NCI-H146 treated with DMSO at 0.1 percent for 48 hours (cell line): Measurements from ENCODE around the gene CIB2.

Experiments
- DNase-seq: peaks from one replicate; lab custom pipeline; 2025; ENCODE audit not compliant: unreplicated experiment; lab: John Stamatoyannopoulos, UW

The CIB2 gene

GRCh38 chr15:78109156-78109555 lies 22.1 kb downstream of the CIB2 start:
- no peak for DNase-seq

DNA sequence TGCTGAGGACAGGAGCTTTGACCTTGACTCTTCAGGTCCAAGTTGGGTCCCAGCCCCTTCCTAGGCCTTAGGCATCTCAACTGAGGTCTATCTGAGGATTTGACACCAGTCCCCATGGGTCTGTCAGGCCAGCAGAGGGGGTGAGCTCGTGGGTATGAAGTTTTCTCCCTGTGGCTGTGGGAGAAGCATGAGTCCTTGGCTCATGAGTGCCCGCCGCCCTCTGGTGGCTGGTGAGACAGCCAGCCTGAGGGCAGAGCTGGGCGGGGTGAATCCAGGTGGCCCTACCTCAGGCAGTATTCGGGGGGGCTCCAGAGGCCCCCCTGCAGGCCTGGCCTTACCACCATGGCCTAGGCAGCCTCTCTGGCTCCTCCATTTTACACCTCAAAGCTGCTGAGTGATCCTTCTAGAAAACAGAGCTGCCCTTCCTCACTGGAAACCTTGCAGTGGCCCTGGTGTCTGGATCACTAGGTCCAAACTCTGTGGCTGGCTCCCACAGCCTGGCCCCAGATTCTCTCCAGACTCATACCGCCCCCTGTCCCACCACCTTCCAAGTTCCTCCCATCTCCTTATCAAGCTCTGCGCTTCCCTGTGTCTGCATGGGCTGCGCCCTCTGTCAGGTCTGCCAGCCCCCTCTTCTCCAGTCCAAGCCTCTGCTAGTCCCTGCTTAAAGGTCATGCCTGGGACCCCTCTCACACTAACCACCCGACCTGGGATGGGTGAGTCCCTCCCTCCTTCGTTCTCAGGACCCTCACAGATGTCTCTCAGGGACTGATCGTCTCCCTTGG lies 22.8 kb downstream of the CIB2 start:
- peak; percentile 11 for DNase-seq

GRCh38 chr15:78107471-78107870 lies 23.8 kb downstream of the CIB2 start:
- DNase-seq, result no peak

DNA sequence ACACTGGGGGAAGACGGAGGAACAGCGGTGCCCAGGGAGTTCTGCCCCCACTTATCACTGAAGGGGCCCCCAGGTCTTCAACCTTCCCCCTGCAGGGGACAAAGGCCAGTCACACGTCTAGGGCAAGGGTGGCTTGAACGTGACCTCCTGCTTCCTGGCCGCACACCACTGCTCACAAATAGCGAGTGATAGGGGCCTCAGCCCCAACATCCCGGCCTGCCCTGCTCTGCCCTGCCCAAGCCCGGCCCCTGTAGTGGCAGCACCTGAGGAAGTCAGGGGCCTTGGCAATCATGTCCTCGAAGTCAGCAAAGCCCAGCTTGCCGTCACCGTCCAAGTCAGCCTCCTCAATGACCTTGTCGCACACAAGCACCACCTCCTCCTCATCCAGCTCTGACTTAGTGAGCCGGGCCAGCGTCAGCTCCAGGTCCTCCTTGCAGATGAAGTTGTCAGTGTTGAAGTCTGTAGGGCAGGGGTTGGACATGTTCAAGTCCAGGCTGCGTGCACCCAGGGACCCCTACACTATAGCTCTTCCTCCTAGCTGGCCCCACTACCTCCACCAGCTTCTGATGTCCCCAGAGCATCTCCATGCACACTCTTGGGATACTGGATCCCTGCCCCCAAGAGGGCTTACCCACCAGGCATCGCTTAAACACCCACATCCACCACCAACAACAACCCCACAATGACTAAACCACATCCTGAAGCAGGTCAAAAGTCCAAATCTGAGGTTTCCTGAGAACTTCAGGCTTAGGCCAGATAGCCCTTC lies 25.6 kb downstream of the CIB2 start:
- DNase-seq, result no peak

DNA sequence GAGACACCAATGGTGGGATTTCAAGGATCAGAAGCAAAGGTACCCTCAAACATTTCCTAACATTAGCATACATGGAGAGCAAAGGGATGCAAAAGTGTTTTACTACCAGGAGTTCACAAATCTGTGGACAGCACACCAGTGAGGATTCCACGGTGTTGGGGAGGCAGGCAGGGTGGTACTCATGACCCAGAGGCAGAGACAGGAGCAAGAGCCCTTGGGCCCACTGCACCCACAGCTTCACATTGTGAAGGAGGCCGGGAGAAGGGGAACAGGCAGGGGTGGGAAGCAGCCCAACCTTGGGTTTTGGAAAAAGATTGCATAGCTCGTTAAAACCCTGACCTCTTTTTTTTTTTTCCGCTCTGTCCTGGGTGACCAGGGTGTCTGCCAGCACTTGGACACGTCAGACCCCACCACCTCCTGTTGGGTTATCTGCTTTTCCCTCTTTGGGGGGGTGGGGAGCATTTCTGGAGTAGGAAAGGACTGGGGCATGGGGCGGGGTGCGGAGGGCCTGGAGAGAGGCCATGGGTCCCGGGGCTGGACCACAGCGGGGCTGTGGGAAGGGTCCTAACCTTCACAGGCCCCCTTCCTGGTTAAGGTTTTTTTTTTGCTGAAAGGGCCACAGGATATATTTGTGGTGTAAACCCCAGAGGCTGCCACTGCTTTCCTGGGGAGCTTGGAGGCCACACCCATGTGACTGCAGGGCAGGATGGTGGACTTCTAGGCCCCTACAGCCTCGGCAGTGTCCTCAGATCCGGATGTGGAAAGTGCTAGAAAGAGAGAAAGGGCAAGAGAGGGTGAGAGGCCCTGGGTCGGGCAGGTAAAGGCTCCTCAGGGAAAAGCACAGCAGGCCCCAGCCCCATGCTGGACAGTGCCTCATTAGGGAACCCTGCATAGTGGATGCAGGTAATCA lies 26.4 kb downstream of the CIB2 start:
- DNase-seq, result no peak

DNA sequence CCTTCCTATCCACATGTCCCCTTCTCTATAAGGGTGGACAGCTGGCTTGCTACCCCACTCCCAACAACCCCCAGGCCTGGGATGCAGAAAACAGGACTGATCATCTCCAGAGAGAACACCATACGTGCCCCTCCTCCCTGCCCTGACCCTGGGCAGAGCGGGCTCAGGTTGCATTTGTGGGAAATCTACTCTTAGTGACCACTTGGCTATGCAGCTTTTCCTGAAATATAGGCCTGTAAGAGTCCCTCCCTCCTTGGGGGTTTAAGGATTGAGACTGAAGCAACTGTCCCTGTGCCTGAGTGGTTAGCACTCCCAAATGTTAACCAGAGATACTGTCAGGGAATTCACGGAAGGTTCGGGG lies 27.1 kb downstream of the CIB2 start:
- DNase-seq, result no peak

DNA sequence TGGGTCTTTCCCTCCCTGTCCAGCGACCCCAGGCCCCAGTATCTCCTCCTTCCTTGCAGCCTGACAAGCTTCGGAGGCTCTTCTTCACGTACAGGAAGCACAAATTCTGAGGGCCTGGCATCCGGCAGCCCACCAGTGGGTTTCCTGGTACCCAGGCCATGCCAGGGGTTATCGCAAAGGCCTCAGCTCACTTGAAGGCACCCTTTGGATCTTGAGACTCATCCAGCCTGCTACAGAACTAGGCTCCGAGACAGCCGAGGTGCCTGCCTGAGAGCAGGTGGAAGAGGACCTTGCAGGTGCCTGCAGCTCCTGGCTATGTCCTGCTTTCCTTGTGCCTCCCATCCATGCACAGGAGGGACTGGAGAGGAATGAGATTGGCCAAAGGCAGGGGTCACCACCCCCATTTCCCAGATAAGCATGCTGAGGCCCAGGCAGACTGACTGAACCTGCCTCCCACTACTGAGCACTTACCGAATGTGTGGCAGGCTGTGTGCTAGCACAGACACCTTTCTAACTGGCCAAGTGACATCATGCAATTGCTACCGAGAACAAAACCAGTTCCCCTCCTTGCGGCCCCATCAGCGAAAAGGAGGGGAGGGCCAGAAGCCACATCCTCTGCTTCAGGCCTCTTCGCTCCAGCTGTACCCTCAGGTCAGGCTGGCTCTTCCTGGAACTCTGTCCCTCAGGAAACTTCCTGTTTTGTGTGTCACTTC lies 27.7 kb downstream of the CIB2 start:
- no peak for DNase-seq

- no peak for DNase-seq
Measured at GRCh38 chr15:78102741-78103140, 28.5 kb downstream of the CIB2 start.

DNA sequence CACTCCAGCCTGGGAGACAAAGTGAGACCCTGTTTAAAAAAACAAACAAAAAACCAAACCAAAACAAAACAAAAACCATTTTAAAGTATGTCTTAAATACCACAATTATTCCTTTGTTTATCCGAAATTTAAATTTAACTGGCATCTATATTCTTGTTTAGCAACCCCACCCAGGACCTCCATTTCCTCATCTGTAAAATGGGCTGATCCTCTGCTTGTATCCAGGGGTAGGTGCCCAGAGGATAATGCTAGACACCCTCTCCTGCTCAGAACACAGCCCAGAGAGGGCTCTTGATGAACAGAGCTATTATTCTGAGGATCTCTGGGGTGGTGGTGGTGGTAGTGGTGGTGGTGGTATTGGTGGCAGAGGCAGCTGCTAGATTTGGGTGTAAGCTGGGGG lies 29.0 kb downstream of the CIB2 start:
- no peak for DNase-seq

- DNase-seq, result no peak
Measured at GRCh38 chr15:78101423-78102105, 29.7 kb downstream of the CIB2 start.

GRCh38 chr15:78100886-78101285 lies 30.4 kb downstream of the CIB2 start:
- DNase-seq, result no peak

- no peak for DNase-seq
Measured at GRCh38 chr15:78098131-78098755, 33.0 kb downstream of the CIB2 start.

DNA sequence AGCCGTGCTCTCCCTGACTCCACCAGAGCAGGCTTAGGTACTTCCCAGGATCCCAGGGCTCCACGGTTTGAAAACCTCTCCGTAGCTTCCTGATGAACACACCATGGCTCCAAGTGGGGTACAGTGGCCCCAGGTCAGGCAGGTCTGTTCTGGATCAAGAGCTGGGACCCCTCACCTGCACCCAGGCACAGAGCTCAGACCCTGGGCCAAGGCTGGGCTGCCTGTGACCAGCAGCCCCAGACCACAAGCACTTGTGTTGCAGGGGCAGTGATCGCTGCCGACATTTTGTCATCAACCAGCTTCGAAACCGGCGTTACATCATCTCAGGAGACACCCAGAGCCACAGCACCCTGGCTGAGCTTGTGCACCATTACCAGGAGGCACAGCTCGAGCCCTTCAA lies 33.6 kb downstream of the CIB2 start:
- DNase-seq, result no peak

GRCh38 chr15:78093242-78094020 lies 37.8 kb downstream of the CIB2 start:
- DNase-seq, result no peak

DNA sequence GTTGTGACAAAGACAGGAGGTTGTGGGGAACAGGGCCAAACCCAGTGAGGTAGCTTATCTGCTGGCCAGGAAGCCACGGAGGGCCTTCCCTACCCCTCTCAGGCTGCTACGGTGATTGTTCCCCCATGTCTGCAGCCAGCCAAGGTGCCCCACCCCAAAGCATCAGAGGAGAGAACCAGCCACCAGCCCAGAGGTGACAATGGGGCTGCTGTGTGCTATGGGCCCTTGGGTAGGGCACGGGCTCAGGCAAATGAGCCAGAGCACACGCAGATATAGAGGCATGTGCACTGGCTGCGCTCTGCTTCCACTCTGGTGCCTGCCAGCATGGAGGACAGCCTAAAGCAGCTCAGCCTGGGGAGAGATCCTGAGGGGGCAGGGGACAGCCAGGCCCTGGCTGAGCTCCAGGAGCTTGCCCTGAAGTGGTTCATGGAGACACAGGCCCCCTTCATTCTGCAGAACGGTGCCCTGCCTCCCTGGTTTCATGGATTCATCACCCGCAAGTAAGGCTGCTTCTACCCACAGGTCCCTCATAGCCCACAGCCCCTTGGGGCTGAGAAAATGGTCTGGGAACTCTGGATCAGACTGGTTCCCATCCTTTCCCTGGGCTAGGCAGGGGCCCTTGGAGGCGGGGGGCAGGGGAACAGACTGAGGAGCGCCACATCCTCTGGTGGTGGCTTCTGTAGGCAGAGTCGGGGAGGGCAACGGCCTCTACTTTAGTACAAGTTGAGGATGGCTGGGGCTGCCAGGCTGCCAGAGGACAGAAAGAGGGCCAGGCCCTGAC lies 38.8 kb downstream of the CIB2 start, which contains the start of gene SH2D7:
Gene SH2D7 (plus strand): TSS at position 301 of the 781 bp plus-strand sequence. CDS start 24 bp downstream, at position 325.
- no peak for DNase-seq

DNA sequence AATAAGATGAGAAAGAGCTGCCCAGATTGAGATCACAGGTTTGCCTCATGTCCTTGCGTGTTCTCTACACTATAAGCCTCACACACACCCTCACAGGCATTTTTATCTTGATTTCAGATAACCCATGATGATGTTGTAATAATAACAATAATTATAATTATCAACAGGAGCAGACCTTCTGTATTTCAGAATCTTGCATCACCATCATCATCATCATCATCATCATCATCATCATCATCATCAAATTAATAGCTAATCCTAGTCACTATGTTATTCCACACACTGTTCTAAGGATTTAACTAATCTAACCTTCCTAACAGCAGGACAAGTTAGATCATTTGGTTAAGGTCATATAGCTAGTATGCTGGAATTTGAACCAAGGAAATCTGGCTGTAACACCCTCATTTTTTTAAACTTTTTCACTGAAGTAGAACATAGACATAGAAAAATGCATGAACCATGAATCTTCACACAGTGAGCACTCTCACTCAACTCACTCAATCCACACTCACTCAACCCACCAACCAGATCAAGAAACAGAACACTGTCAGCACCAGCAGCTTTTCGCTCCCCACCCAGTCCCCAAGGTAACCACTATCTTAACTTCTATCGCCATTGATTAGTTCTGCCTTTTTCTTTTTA lies 40.7 kb downstream of the CIB2 start:
- DNase-seq, result no peak

- DNase-seq, result no peak
Measured at GRCh38 chr15:78088773-78089080, 42.5 kb downstream of the CIB2 start.
